ENCODE measurements around the gene PITX1.

- TF ChIP-seq POLR2A (IDR thresholded peaks at IDR 0.05), result no peak
- TF ChIP-seq CTCF (IDR thresholded peaks at IDR 0.05), result no peak
- TF ChIP-seq POLR2AphosphoS5 (IDR thresholded peaks at IDR 0.05; ENCODE audit: insufficient read depth in 1 of 2, low read depth in 1 of 2), result no peak
These were observed 31.6 kb upstream of the PITX1 start for GRCh38 chr5:135065306-135066265.
